Suprapubic skin (tissue), 3 donors: ENCODE results near the gene SSTR1.

Experiments used
- POLR2A ChIP-seq, 2 donors: fragments of 450-650 bp; IDR thresholded peaks; one replicate each; pipeline ENCODE4 v1.6.1; 2017; ENCODE audit warnings: antibody characterized with exemption in 2 of 2, mild to moderate bottlenecking in 2 of 2, moderate library complexity in 2 of 2
- TF ChIP-seq, protein P1 (sequence below), 2 donors: fragments of 200-600 bp in 1 of 2; fragments of 450-650 bp in 1 of 2; sonication (generic) in 1 of 2; IDR thresholded peaks; one replicate each; pipeline ENCODE4 v1.5.1; 2016 to 2019; ENCODE audit warnings: antibody characterized with exemption in 2 of 2, mild to moderate bottlenecking in 1 of 2, moderate library complexity in 1 of 2

- TF ChIP-seq, protein P1, sequence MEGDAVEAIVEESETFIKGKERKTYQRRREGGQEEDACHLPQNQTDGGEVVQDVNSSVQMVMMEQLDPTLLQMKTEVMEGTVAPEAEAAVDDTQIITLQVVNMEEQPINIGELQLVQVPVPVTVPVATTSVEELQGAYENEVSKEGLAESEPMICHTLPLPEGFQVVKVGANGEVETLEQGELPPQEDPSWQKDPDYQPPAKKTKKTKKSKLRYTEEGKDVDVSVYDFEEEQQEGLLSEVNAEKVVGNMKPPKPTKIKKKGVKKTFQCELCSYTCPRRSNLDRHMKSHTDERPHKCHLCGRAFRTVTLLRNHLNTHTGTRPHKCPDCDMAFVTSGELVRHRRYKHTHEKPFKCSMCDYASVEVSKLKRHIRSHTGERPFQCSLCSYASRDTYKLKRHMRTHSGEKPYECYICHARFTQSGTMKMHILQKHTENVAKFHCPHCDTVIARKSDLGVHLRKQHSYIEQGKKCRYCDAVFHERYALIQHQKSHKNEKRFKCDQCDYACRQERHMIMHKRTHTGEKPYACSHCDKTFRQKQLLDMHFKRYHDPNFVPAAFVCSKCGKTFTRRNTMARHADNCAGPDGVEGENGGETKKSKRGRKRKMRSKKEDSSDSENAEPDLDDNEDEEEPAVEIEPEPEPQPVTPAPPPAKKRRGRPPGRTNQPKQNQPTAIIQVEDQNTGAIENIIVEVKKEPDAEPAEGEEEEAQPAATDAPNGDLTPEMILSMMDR (IDR thresholded peaks at IDR 0.05): no peak
- no peak for TF ChIP-seq POLR2A (IDR thresholded peaks at IDR 0.05)
Observed at GRCh38 chr14:38176379-38176778, 31.3 kb upstream of the SSTR1 start.
